GM18873 (cell line): ENCODE data around the gene FUZ.

Experiments
- ATAC-seq: cut with Tn5 transposase; IDR thresholded peaks from one replicate; pipeline ENCODE4 v1.9.1; 2021; ENCODE audit warnings: mild to moderate bottlenecking, moderate library complexity, moderate number of reproducible peaks; ENCODE audit not compliant: unreplicated experiment, low FRiP score

Gene FUZ

GRCh38 chr19:49808711-49809159 is 4.4 kb downstream of the FUZ start:
- no peak for ATAC-seq

- ATAC-seq, result no peak
These were observed 5.0 kb downstream of the FUZ start for GRCh38 chr19:49807904-49808675.

GRCh38 chr19:49807058-49807903 is 5.8 kb downstream of the FUZ start:
- ATAC-seq, result no peak

- no peak for ATAC-seq
These were observed 6.5 kb downstream of the FUZ start for GRCh38 chr19:49806620-49806959.

- ATAC-seq, result no peak
These were observed 7.1 kb downstream of the FUZ start for GRCh38 chr19:49805822-49806619.

- ATAC-seq, result no peak
These were observed 9.6 kb downstream of the FUZ start for GRCh38 chr19:49803529-49803856.

GRCh38 chr19:49802836-49803528 is 10.1 kb downstream of the FUZ start:
- ATAC-seq, result no peak

- no peak for ATAC-seq
These were observed 11.0 kb downstream of the FUZ start for GRCh38 chr19:49801966-49802661.

- no peak for ATAC-seq
These were observed 11.6 kb downstream of the FUZ start for GRCh38 chr19:49801401-49801888.

- no peak for ATAC-seq
These were observed 12.3 kb downstream of the FUZ start for GRCh38 chr19:49800771-49801170.

GRCh38 chr19:49799798-49800376 is 13.2 kb downstream of the FUZ start:
- ATAC-seq, result no peak

- ATAC-seq, result no peak
These were observed 13.8 kb downstream of the FUZ start for GRCh38 chr19:49799271-49799797.

GRCh38 chr19:49798574-49798973 is 14.5 kb downstream of the FUZ start:
- no peak for ATAC-seq

- no peak for ATAC-seq
These were observed 17.5 kb downstream of the FUZ start for GRCh38 chr19:49795615-49796014.

GRCh38 chr19:49793561-49793840 is 19.6 kb downstream of the FUZ start:
- no peak for ATAC-seq

GRCh38 chr19:49792829-49793560 is 20.1 kb downstream of the FUZ start:
- ATAC-seq, result no peak

GRCh38 chr19:49791776-49792445 is 21.2 kb downstream of the FUZ start:
- ATAC-seq, result no peak

- no peak for ATAC-seq
These were observed 22.2 kb downstream of the FUZ start for GRCh38 chr19:49790866-49791265.
